Stimulated activated CD4-positive, alpha-beta T cell treated with anti-CD3 and anti-CD28 coated beads, Interleukin-15, amount 100 ng/mL, for 1 hour (primary cell): ENCODE data around the gene SCD5.

Experiments
- DNase-seq, 2 donors: peaks; one replicate each; pipeline ENCODE4 v3.0.0-alpha.2; 2020; ENCODE audit warnings: low read depth in 1 of 2, low spot score in 1 of 2

SCD5 gene

DNA sequence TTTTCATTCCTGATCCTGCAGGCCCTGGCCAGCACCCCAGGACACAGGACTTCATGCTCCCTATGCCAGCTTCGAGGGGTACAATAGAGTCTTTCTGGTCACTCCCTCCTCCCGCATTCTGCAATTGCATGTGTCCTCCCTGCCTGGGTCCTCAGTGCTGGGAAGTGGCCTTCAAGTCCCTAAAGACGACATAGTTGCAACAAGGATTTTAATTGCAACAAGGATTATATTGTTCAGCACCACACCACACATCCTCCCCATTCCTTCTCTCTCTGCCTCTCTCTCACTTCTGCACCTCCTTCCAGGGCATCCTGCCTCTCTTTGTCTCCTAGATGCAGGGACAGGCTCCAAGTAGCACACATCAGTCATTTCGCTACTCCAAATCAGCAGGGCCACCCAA is 25.5 kb downstream of the SCD5 start:
- DNase-seq, result no peak

DNA sequence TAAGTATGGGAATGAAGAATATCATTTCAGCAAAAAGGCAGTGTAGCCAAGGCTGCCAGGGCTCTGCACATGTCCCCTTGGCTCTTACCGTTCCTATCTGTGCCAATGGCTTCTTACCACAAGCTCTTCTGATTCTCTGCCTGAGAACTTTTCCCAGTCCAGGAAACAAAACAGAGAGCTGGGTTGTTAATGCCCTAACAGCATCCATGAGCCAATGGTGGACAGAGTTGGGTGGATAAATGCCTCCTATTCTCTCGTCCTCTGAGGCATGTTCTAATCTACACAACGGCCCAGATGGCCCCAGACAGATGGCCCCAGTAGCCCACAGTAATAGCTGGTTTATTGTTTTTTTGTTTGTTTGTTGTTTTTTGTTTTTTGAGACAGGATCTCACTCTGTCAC is 28.0 kb downstream of the SCD5 start:
- no peak for DNase-seq

DNA sequence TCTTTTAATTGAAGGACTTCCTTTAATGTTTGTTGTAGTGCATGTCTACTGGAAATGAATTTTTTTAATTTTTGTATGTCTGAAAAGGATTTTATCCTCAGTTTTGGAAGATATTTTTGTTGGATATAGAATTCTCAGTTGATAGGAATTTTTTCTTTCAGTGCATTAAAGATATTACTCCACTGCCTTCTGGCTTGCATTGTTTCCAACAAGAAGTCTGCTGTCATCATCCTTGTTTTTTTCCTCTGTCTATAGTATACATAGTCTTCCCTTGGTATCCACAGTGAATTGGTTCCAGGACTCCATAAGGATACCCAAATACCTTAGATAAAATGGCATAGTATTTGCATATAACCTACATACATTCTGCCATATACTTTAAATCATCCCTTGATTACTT is 33.5 kb downstream of the SCD5 start:
- DNase-seq, result no peak

DNA sequence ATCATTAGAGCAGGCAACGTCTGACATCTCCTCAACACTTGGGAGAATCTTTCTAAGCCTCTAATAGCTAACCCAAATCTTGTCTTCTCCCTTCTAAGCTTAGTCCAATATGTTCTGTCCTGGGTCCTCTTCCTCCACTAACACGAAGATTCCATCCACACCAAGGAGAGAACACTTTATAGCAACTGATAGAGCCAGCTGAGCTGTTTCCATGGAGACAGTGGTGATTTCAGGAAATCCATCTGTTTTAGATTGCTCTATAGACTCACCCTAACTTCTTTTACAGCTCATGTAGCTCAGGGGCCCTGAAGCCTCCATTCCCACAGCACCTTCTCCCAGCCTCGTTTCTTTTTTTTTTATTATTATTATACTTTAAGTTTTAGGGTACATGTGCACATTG is 37.4 kb downstream of the SCD5 start:
- no peak for DNase-seq

DNA sequence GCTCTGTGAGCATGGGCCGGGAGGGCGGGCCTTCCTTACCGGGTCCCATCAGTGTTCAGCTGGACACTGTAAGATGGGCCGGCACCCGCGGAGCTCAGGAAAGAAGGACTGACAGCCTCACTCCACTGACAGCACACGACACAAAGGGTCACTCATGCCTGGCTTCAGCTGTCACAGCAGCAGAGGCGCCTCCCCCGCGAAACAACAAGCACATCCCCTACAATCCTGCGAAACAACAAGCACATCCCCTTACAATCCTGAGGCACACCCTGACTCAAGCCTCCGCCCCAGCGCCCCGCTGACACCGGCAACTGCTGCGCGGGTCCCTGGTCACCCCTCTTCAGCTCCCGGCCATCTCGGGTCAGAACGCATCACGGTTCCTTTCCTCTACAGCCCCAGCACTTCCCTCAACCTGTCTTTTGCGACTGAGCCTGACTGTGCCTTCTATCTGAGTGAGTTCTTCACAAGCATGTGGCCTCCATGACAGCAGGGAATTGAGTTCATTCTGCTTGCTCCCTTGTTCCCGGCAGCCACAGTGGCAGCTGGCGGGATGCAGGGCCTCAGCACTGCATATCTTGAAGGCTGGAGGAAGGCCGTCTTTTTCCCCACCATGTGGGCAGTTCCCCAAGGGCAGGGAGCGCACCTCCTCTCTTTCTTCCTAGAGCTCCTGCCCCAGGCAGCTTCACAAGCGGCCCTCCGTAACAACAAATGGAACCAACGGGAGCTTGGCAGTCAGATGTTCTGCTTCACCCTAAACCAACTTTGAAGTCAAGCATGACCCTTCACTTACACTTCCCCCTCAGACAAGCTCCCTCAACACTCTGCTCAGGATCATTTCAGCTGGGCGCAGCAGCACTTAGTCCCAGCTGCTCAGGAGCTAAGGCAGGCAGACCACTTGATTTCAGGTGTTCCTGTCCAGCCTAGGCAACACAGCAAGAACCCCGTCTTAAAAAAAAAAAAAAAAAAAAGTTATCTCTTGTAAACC is 39.6 kb downstream of the SCD5 start:
- no peak for DNase-seq

DNA sequence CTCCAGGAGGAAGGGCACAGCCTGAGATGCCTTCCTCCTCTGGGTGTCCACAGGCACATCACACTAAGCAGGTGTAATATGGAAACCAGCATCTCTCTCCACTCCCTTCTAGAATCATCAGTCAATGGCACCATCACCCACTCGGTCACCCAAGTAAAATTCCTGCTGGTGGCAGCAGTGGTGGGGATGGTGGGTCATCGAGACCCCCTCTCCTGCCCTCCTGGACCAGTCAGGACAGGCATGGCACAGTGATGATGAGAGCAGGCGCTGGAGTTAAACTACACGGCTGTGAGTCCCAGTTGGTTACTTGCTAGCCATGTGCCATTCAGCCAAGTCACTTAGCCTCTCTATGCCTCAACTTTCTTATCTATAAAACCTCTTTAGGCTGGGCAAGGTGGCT is 42.5 kb downstream of the SCD5 start:
- DNase-seq, result no peak

DNA sequence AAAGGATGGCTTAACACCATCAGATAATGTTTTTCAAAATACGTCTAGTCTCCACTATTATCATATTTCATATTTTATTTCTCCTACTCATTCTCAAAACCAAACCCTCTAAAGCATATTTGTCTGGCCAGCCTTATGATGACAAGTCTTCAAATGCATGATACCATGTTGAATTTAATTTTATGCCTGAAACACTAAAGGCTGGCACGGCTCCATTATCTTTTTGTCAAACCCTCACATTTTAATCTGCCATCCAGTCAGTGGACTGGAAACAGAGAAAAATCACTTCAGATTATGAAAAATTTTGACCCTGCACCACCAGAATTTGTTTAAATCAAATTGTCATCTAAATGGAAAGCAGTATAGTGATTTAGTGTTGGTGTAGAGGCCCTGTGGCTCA is 42.9 kb downstream of the SCD5 start:
- no peak for DNase-seq

DNA sequence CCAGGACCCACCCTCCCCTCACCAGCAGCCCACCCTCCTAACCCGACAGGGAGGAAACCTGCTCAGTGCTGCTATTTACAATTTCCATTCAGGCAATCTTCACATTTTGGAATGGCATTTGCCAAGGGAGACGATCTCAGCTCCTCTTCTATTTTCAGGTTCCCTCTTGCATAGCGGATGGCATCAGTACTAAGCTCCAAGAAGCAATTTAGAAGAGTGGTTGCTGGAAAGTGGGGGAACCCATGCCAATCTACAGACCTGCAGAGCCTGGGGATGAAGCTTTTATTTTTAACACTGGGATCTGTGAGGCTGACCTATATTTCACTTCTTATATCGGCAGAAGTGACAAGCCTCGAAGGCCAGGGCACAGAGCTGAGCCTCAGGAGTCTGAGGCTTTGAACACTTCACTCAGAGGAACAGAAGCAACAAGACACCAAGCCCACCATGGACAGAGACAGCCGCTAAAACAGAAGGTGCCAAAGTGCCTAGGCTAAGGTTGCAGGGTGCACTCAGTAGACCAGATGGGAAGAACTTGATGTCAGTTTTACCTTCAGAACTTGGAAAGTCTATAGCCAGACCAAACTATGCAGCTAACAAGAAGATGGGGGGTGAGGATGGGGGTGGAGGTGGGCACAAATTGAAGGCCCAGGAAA is 44.0 kb downstream of the SCD5 start:
- DNase-seq, result no peak

DNA sequence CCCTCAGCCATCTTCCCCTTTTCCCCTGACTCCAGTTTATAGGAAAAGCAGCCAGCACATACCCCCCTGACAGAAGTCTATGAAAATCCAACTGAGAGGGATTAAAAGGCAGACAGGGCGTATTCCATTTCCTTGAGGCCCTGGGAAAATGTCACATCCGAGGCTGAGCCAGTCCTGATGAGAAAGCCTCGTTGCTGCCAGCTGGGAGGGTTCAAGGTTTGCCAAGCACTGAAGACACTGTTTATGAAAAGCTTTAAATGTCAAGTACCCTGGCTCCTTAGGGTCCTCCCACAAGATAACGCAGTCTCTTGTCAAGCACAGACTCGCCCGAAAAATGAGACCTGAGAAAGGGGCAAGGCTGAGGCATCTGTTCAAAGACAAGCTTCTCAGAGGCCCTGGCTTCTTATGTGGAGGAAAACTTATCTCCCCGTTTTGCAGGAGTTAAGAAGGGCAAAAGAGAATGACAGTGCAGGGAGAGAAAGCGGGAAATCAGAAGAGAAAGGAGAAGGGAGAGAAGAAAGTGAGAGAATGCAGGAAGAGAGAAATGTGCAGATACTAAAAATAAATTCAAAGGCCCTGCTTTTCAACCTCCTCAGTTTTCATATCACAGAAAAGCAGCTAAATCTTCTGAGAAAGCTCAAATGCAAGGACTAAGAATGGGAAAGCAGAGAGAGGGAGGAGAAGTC is 44.7 kb downstream of the SCD5 start:
- no peak for DNase-seq

DNA sequence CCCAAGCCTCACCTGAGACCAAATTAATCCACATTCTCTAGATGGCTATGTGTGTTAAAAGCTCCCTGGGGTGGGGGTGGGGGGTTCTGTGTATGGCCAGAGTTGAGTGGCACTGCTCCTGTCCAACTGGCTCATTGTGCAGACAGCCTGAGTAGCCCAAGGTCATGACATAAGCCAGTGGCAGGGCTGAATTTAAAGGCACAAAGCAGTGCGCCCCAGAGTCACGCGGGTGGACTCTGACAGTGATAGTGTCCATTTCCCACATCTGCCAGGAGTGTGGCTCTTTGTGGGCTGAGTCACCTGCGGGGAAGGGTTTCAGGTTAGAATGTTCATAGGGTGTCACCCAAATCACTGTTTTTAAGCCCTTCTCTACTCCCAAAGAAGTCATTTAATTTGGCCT is 45.4 kb downstream of the SCD5 start:
- DNase-seq, result no peak

DNA sequence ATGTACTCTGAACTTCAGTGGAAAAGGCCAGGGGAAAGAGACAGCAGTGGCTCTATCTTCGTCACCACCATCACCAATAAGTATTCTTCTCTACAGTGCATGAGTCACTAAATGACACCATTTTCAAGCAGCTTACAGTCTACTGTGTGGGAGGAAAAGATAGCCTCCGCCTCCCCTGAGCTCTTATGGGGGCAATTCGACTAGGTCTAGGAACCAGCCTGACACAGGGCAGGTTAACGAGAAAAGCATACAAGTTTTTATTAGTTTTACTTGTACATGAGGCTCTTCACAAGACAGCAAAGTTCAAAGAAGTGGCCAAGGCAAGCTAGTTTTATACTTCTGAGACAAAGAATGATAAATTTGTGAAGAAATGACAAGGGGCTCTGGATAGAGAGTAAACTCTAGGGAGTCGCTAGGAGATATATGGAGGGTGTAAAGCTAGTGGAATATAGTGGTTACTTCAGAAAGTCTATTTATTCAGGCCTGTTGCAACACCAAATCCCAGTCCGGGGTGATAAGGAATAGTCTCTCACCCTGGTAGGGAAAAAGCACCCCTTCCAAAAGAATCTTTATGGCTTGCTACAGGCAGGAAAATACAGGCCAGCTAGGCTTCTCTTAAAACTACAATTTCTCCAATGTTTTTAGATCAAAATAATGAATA is 49.7 kb downstream of the SCD5 start:
- DNase-seq, result no peak

DNA sequence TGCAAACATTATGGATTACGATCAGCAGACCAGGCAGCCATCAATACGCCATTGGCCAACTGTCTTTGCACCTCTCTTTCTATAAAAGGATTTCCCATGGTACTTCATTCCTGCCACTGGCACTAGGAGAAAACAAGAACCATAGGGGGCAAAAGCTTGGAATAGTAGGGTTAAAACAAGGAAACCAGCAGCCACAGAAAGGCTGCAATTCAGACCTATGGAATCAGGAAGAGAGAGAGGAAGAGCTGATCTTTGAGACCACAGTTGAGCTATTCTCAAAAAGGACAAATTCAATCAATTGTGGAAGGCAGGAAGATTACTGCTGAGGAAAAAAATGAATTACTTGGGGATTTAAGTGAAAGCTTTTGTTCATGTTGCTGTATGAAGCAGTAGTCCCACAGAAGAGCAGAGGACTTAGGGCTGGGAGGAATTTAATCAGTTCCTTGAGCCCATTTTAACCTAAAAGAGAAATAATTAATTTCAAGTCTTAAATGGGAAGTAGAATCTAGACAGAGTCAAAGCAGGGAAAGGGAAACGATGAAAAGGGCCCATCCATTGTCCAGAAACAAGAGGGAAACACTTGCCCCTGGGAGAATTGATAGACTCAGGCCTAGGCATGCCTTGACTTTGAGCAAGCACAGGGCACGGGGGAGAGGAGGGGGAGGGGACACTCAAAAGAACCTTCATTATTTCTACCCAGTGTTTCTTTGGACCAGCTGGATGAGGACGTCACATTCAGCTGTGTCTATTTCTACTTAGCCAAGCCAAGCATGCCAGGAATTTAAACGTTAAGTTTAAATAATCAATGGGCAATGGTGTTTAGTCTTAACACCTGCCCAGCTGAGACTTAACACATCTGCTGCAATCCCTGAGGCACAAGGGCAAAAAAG is 50.7 kb downstream of the SCD5 start:
- no peak for DNase-seq

DNA sequence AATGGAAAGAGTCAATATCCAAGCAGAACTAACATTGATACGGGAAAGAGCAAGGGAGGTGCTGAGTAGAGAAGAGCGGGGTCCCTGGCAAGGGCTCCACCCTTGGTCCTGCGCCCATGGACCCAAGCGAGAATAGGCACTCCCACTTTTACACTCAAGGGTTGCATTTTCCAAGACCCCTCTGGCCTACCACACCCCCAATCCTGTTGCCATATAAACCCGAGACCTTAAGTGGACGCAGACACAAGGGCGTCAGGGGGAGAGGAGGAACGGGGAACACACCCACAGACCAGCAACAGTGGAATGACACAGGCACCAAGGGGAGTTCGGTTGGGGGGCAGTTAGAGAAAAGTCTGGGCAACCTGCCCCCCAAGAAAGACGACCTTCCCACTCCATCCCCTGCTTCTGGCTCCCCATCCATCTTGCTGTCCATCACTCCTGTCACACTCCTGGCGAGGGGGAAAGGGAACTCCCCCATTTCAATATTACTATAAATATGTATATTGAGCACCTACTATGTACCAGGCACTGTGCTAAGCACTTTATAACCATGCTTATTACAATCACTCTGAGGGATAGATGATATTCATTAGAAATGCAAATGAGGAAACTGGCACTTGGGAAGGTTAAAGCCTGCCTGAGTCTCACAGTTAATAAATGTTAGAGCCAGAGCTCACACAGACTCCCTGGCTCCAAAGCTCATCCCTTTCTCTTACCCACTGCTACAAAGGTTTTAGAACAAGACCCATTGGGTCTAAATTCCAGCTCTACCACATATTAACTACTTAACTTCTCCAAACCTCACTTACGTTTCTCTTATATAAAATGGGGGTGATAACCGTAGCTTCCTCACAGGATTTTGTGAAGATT is 51.7 kb downstream of the SCD5 start:
- no peak for DNase-seq

DNA sequence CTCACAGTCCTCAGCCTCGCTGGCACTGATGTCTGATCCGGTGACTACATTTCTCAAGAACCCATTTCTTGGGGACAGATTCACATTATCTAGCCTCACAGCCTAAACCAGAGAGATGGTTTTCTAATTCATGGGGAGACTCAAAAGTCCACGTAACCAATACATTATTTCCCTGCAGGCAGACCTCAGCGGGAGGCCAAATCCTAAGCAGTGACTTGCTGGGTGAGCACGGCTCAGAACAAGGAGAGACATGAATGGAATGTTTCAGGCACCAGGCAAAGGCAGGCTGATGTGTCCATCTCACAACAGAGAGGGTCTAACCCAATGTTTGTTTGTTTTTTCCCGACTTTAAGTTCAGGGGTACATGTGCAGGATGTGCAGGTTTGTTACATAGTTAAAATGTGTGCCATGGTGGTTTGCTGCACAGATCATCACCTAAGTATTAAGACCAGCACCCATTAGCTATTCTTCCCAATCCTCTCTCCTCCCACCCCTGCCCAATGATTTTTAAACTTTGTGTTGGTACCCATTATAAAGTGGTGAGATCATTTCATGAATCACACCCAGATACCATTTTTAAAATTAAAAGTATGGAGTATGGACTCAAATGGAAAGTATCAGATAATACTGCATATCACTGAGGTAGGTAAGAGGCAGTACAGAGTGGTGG is 53.3 kb downstream of the SCD5 start:
- DNase-seq, result no peak

DNA sequence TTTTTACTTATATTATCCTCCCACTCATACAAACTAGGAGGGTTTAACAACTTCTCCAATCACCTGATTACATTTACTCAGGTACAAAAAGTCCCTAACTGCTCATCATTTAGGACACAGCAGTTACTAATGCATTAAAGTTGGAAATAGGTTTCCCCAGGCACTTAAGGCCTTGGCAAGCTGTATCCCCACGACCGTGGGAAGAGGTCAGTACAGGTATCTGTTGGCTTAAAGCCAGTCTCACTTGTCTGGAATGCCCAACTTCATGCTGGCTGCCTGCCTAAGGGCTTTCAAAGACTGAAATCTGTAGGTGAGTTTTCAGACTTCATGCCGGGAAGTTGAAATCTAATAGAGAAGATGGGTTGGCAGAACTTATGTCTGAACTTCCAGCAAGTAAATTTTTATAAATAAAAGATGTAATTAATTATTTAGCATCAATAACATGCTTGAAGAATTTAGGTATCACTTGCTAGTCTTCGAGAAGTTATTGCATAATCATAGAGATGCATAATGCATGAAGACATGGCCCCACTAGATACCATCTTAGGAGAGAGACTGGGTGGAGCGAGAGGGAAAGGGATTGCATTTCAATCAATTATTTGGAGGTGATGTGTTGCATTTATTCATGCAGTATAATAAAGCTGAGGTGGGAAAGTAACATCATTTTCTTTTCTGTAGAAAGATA is 54.2 kb downstream of the SCD5 start:
- DNase-seq, result no peak

DNA sequence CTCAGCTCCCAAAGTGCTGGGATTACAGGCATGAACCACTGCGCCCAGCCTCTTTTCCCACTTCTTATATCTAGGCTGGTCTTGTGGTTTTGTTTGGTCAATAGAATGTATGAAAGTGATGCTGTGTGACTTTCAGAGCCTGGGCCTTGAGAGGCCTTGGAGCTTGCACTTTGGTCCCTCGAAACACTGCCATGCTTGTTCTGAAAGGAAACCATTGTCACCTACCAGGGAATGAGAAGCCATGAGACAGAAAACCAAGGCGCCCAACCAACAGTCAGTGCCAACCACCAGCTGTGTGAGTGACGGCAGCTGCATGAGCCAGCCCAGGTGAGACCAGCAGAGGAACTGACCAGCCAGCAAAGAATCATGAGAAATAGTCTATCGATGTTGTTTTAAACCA is 57.4 kb downstream of the SCD5 start:
- no peak for DNase-seq

DNA sequence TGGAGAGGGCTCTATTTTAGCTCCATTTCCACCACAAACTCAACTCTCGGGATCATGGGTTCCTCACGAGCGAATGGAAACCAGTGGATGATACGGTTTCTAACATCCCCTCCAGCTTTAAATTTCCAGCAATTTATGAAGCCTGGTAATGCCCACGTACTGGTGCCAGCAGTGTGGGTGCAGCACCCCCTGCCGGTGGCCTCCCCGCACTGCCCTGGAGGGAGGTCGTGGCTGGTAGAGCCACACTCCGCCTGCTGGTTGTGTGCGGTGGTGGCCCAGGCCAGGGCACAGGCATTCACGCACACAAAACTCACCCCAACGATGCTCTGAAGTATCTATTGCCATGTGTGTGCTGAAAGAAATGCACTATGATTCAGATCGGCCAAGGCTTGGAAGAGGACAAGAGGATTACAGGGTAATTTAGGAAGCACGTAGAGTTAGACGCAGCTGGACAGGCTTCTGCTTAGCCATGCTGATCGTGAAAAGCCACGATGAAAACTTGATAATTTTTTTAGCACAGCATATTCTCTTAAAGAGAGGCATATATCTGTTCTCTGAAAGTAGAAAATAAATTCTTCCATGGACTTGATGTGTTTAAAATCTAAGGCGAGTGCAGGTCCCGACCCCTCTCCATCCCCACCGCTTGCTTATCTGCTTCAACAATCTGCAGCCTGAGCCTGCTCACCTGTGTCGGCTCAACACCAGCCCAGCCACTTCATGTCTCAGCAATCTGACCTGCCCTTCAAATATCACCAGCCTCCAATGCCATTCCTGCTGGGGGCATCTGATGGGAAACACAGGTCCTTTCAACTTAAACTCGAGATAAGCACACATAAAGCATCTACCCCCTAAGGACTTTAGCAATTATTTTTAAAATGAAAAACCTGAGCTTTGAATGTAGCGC is 59.1 kb downstream of the SCD5 start:
- peak in 1 of 2 donors; percentile 49 for DNase-seq
